BLaER1 (cell line): Measurements from ENCODE around the gene SLC12A7.

Experiments used
- H3K27ac ChIP-seq: shearing (Covaris generic); formaldehyde crosslinking; 2 replicates; pipeline ENCODE4 v1.8.1; 2022
- H3K27me3 ChIP-seq: shearing (Covaris generic); formaldehyde crosslinking; 2 replicates; pipeline ENCODE4 v1.8.1; 2022
- H3K36me3 ChIP-seq: shearing (Covaris generic); formaldehyde crosslinking; 2 replicates; pipeline ENCODE4 v1.8.1; 2022
- H3K4me1 ChIP-seq: shearing (Covaris generic); formaldehyde crosslinking; 2 replicates; pipeline ENCODE4 v1.8.1; 2022
- H3K4me2 ChIP-seq: shearing (Covaris generic); formaldehyde crosslinking; 2 replicates; pipeline ENCODE4 v1.8.1; 2022
- H3K4me3 ChIP-seq: shearing (Covaris generic); formaldehyde crosslinking; 2 replicates; pipeline ENCODE4 v1.8.1; 2022
- H3K9ac ChIP-seq: shearing (Covaris generic); formaldehyde crosslinking; 2 replicates; pipeline ENCODE4 v1.8.1; 2022
- H3K9me3 ChIP-seq: shearing (Covaris generic); formaldehyde crosslinking; 2 replicates; pipeline ENCODE4 v1.8.1; 2022
- H4K20me1 ChIP-seq: shearing (Covaris generic); formaldehyde crosslinking; 2 replicates; pipeline ENCODE4 v1.8.1; 2022
- Cebpa-rat ChIP-seq: shearing (Covaris generic); IDR thresholded peaks from 2 replicates; pipeline ENCODE4 v1.8.1; 2022

The SLC12A7 gene

DNA sequence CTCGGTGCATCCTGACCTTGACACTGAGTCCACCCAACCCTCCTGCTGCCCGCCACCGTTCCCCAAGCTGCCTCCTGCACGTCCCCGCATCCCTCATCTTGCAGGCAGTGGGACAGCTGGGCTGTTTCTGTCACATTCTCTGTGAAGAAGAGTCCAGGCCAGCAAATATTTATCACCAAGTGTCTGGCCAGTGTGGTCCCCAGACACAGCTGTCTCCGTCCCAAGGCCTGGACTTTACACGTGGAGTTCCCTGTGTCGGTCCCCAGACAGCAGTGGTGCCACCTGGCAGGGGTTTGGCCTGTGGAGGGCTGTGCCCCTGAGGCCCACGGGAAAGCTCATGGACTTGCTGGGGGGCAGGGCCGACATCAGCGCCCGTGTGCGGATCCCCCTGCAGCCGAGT, 9.2 kb upstream of the SLC12A7 start:
- Histone ChIP-seq H3K4me2 (peak overlapping the region; percentile 75), H3K27ac (no peak overlapping the region), H3K9ac (no peak overlapping the region), H3K36me3 (peaks cover 10% of the 10 kb centered on the region), H3K27me3 (peaks cover 42% of the 10 kb centered on the region; the same call in 1 of the 2 replicates), H3K4me1 (peaks cover 86% of the 10 kb centered on the region), H4K20me1 (peaks cover 63% of the 10 kb centered on the region), H3K4me3 (no peak overlapping the region), H3K9me3 (peaks cover 20% of the 10 kb centered on the region)
- TF ChIP-seq Cebpa-rat, result no peak

DNA sequence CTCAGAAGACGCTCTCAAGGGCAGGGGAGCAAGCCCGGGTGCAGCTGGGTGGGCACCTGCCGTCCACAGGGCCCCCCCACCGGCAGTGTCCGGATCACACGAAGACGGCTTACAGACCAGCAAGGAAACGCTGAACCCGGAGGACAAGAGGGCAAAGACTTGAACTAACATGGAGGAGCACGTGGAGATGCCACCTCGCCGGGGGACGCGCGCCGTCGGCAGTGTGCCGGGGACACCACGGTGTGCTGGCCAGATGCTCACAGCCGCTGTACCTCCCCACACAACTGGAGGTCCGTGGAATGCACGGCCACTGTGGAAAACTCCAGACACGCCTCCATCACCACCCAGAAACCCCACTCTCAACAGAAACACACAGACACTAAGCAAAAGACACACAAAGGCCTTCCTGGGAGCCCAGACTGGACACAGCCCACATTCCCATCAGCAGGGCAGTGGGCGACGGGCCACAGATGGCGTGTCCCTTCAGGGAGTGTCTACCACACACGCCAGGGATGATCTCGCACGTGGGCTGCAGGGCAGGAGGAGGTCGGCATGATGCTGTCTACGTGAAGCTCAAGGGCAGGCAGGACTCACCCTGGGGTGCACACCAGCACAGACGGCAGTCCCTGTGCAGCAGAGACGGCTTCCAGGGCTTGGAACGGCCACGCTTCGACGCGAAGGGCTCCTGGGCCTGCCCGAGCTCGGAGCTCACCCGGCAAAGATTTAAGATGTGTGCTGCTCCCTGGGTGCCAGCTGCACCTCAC, 8.6 kb upstream of the SLC12A7 start:
- Histone ChIP-seq H3K9me3 (peaks cover 15% of the 10 kb centered on the region), H3K4me3 (no peak overlapping the region), H4K20me1 (peaks cover 69% of the 10 kb centered on the region), H3K27me3 (peaks cover 45% of the 10 kb centered on the region; the same call in 1 of the 2 replicates), H3K36me3 (peaks cover 12% of the 10 kb centered on the region), H3K9ac (no peak overlapping the region), H3K27ac (no peak overlapping the region), H3K4me1 (peaks cover 92% of the 10 kb centered on the region), H3K4me2 (peak overlapping the region; percentile 75)
- no peak for TF ChIP-seq Cebpa-rat

DNA sequence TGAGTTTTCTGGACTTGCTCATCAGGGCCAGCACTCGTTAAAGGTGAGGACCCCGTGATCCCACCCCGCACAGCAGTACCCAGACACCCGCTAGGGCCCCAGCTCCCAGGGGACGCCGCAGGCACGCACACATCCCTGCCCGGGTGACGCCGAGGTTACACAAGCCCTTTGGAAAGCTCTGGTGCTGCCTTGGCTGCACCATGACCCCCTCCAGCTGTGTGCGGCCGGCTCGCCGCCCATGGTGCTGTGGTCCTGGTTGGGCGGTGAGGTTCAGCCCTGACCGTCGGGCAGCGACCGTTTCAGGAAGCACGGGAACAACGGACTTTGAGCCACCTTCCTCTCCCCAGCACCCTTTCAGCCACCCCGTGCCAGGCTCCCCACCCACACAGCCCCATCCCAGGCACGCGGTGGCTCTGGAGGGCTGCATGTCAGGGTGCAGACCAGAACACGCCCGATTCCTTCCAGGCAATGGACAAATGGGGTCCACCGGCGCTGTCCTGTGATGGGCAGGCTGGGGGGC, 7.5 kb upstream of the SLC12A7 start:
- Histone ChIP-seq H3K9me3 (peaks cover 5% of the 10 kb centered on the region), H3K4me1 (peaks cover 100% of the 10 kb centered on the region), H3K36me3 (peaks cover 12% of the 10 kb centered on the region), H3K27ac (0 out of 2 replicates have a peak overlapping the region, but pooled peaks have one; percentile 4), H4K20me1 (peaks cover 80% of the 10 kb centered on the region), H3K9ac (peak overlapping the region; percentile 39; the same call in 1 of the 2 replicates), H3K4me2 (peak overlapping the region; percentile 75), H3K27me3 (peaks cover 56% of the 10 kb centered on the region), H3K4me3 (no peak overlapping the region; the same call in 1 of the 2 replicates)
- no peak for TF ChIP-seq Cebpa-rat

DNA sequence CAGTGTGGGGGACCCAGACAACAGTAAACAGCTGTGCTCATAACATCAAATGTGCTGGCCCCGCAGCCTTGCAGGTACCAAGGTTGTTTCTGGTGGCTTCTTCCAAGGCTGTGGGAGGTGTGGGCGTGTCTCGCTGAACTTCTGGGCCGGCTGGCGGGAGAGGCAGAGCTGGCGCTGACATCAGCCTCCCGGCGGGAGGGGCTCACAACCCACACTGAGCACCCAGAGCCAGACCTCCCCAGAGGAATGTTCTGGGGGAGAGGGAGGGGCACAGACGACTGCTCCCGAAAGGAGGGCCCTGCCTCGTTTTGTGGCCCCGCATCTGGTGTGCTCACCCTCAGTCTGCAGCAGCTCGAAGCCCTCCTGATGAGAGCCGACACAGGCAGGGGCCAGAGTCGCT, 6.9 kb upstream of the SLC12A7 start:
- peaks cover 62% of the 10 kb centered on the region for H3K27me3 ChIP-seq
- H3K9me3 ChIP-seq, result no peaks in the 10 kb centered on the region
- TF ChIP-seq Cebpa-rat, result no peak
- H3K27ac ChIP-seq, result 0 out of 2 replicates have a peak overlapping the region, but pooled peaks have one; percentile 4
- H4K20me1 ChIP-seq, result peaks cover 86% of the 10 kb centered on the region
- H3K4me3 ChIP-seq, result no peak overlapping the region
- H3K36me3 ChIP-seq, result peaks cover 9% of the 10 kb centered on the region; the same call in 1 of the 2 replicates
- H3K4me1 ChIP-seq, result peaks cover 100% of the 10 kb centered on the region
- peak overlapping the region; percentile 75 for H3K4me2 ChIP-seq
- H3K9ac ChIP-seq, result no peak overlapping the region

DNA sequence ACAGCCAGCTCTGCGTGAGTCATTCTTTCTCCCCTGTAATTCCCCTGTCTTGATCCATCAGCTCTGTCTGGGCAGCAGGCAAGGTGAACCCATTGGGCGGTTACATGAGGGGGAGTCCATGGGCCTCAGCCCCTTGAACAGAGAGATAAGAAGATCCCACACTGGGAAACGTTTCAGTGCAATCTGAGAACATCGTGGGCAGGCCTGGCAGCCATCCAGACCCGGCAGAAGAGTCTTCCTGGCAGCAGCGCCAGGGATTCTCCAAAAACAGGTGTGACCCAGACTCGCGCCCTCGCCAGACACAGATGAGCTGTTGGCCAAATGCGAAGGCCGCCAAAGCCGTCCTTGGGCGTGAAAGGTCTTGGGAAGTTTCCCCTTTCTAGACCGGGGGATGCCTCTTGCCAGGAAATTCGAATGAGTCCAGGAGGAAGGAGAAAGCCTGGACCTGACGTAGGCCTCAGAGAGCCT, 6.4 kb upstream of the SLC12A7 start:
- no peak for TF ChIP-seq Cebpa-rat

DNA sequence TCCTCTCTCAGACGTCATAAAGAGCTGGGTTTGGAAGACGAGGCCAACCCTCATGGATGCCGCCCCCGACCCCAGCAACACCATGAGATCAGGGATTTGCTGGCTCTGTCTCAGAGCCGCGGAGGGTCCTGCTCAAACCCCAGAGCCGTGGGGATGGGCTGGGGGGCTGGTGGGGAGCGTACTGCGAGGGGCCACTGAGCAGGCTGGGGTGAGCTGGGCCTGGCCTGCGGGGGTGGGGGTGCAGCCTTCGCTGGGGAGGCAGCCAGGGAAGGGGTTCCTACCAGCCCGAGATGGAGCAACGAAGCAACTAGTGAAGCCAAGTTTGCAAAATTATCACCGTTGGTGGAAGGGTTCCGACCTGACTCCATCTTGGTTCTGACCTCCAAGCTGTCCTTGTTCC, 5.1 kb upstream of the SLC12A7 start:
- Histone ChIP-seq H3K9me3 (no peaks in the 10 kb centered on the region), H3K27ac (no peak overlapping the region), H3K4me3 (no peak overlapping the region), H3K27me3 (peaks cover 65% of the 10 kb centered on the region), H3K4me2 (peak overlapping the region; percentile 75), H3K4me1 (peaks cover 95% of the 10 kb centered on the region), H3K36me3 (peaks cover 9% of the 10 kb centered on the region; the same call in 1 of the 2 replicates), H3K9ac (no peak overlapping the region), H4K20me1 (peaks cover 82% of the 10 kb centered on the region)
- TF ChIP-seq Cebpa-rat, result no peak

More for the DNA sequence above, 6.4 kb upstream of the SLC12A7 start:
- H3K9ac ChIP-seq, result no peak overlapping the region
- peaks cover 87% of the 10 kb centered on the region for H4K20me1 ChIP-seq
- H3K9me3 ChIP-seq, result no peaks in the 10 kb centered on the region
- peaks cover 100% of the 10 kb centered on the region for H3K4me1 ChIP-seq
- peaks cover 9% of the 10 kb centered on the region; the same call in 1 of the 2 replicates for H3K36me3 ChIP-seq
- peaks cover 63% of the 10 kb centered on the region for H3K27me3 ChIP-seq
- H3K4me2 ChIP-seq, result peak overlapping the region; percentile 75
- no peak overlapping the region for H3K27ac ChIP-seq
- H3K4me3 ChIP-seq, result no peak overlapping the region

DNA sequence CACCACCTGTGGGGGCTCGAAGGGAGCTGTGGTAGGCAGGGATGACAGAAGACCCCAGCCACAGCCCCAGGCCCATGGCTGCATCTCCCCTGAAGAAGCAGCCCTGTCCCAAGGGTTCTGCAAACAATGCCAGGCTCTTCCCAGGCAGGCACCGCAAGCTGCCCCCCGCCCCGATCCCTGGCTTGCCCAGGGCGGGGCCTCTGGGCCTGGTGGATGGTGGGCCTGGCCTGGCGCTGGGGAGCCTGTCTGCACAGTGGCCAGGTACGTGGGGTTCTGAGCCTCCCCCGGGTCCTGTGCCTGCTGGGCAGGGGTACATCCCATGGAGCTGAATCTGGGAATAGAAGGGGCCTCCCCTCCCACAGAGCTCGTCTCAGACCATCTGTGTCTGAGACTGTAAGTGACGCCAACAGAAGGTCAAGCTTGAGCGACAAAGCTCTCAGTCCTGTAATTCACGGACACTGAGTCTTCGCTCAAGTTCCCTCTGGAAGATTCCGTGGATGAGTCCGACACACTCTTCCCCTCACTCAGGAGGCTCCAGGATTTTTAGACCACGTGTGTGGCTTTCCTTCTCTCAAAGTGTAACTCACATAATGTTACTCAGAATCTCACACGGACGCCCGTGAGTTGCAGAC, 4.4 kb upstream of the SLC12A7 start:
- Histone ChIP-seq H3K9ac (no peak overlapping the region), H3K27me3 (peaks cover 71% of the 10 kb centered on the region), H3K4me2 (peak overlapping the region; percentile 75), H4K20me1 (peaks cover 82% of the 10 kb centered on the region), H3K36me3 (peaks cover 9% of the 10 kb centered on the region; the same call in 1 of the 2 replicates), H3K27ac (no peak overlapping the region), H3K9me3 (no peaks in the 10 kb centered on the region), H3K4me1 (peaks cover 95% of the 10 kb centered on the region), H3K4me3 (no peak overlapping the region)
- TF ChIP-seq Cebpa-rat, result no peak

DNA sequence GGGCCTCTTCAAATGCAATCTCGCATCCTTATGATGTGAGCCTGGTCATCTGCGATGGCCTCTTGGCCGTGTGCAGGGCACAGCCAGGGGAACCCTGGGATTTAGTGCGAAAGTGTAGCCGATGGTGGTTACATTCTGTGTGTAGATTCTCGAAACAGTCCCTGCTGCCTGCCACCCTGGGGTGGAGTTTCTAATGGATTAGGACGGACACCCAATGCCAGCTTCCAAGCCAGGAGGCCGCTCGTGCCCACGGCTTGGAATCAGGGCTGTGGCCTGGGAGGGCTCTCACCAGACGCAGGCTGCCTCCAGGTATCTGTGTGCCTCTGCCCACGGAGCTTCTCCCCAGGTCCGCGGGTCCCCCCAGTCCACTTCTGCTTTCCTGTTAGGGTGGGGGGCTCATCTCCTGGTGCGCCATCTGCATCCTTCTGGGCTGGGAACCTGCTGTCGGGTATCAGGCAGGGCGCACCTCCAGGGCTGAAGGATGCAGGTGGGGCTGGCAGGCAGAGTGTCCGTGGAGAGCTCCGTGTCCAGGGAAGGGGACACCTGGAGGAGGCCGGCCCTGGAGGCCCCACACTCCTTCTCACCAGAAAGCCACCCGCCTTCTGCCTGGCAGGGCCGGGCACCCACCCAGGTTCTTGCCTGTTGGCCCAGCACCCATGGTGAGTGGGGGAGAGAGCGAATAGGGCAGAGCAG, 3.4 kb upstream of the SLC12A7 start:
- peaks cover 9% of the 10 kb centered on the region; the same call in 1 of the 2 replicates for H3K36me3 ChIP-seq
- no peaks in the 10 kb centered on the region for H3K9me3 ChIP-seq
- no peak for TF ChIP-seq Cebpa-rat
- H3K27ac ChIP-seq, result no peak overlapping the region
- H4K20me1 ChIP-seq, result peaks cover 82% of the 10 kb centered on the region
- peaks cover 95% of the 10 kb centered on the region for H3K4me1 ChIP-seq
- H3K27me3 ChIP-seq, result peaks cover 77% of the 10 kb centered on the region
- no peak overlapping the region for H3K4me3 ChIP-seq
- H3K9ac ChIP-seq, result no peak overlapping the region
- H3K4me2 ChIP-seq, result peak overlapping the region; percentile 75

DNA sequence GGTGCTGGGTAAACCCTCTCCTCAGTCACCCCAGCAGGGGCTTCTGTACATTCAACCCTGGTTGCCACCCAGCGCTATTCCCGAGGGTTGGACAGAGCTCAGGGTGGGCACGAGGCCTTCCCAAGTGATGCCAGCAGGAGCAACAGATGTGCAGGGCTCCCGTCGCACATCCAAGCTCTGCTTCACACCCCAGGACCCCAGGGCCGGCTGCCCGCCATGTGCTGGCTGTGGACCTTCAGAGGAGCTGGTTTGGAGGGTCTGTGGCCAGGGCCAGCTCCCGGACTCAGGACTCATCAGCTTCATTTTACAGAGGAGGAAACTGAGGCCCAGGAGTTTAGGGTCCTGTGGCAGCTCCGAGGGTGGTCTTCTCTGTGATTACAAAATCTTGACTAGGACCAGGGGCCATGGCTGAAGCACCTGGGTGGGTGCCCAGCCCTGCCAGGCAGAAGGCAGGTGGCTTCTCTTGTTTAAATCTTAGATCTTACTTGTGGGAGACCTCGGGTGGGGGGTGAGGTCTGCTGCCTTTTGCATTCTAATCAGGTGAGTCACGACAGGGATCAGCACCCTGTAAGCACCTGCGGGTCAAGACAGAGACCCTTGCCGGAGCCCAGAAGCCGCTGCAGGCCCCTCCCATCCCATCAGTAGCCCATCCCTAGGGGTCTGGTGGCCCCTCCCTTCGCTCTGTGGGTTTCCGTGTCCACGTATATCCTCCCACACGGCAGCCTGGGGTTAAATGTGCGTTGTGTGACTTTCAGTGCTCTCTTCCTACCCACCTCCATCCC, 2.1 kb upstream of the SLC12A7 start:
- Histone ChIP-seq H4K20me1 (peaks cover 82% of the 10 kb centered on the region), H3K4me2 (peak overlapping the region; percentile 75), H3K9me3 (no peaks in the 10 kb centered on the region), H3K4me1 (peaks cover 95% of the 10 kb centered on the region), H3K27ac (no peak overlapping the region), H3K4me3 (no peak overlapping the region), H3K36me3 (peaks cover 16% of the 10 kb centered on the region; the same call in 1 of the 2 replicates), H3K27me3 (peaks cover 78% of the 10 kb centered on the region), H3K9ac (no peak overlapping the region)
- TF ChIP-seq Cebpa-rat, result no peak
